K562 (cell line): ENCODE data around the gene HJV. TPM values are rescaled to one million over a fixed set of nuclear protein-coding genes. Genes with fewer than 3 reads are reported as not detected.

Source experiments
- CBFA2T3 ChIP-seq: fragments of 450-650 bp; IDR thresholded peaks from 2 replicates; pipeline ENCODE4 v1.6.1; 2017
- CBX3 ChIP-seq, 2 experiments: IDR thresholded peaks; 1 replicate in 1 of 2; 2 replicates in 1 of 2; pipeline ENCODE4 v1.6.1; 2012; ENCODE audit warnings: inconsistent platforms in 2 of 2, low read length in 2 of 2, borderline replicate concordance in 1 of 2, control low read depth in 1 of 2
- EGR1 ChIP-seq: fragments of 450-650 bp; conservative IDR thresholded peaks from 2 replicates; pipeline ENCODE4 v1.6.1; 2017; ENCODE audit warnings: mild to moderate bottlenecking
- ELF1 ChIP-seq: fragments of 200-800 bp; sonication (Bioruptor generic); IDR thresholded peaks from 2 replicates; pipeline ENCODE4 v1.6.1; 2016; ENCODE audit warnings: missing genetic modification characterization, missing compliant biosample characterization
- PHF20 ChIP-seq: fragments of 450-650 bp; IDR thresholded peaks from 2 replicates; pipeline ENCODE4 v1.6.1; 2018; ENCODE audit not compliant: partially characterized antibody
- POLR2H ChIP-seq: IDR thresholded peaks from 2 replicates; pipeline ENCODE4 v1.6.1; 2016; ENCODE audit warnings: missing genetic modification characterization, low read depth, mild to moderate bottlenecking, control low read depth, missing compliant biosample characterization, moderate library complexity
- RBM25 ChIP-seq: fragments of 200-400 bp; formaldehyde crosslinking; IDR thresholded peaks from 2 replicates; pipeline ENCODE4 v1.6.1; 2018; ENCODE audit warnings: low read length, low read depth, moderate library complexity; ENCODE audit not compliant: severe bottlenecking
- RCOR1 ChIP-seq, 2 experiments: IDR thresholded peaks; 2 replicates each; pipeline ENCODE4 v1.6.1; 2012; ENCODE audit warnings: low read depth in 2 of 2, low read length in 2 of 2, borderline replicate concordance in 1 of 2, improper control_type of control experiment in 1 of 2
- SMAD4 ChIP-seq: fragments of 250-450 bp; sonication (Bioruptor Pico); conservative IDR thresholded peaks from 2 replicates; pipeline ENCODE4 v1.8.0; 2021; ENCODE audit warnings: inconsistent platforms, mild to moderate bottlenecking, moderate library complexity
- SUPT5H ChIP-seq: fragments of 450-650 bp; IDR thresholded peaks from 2 replicates; pipeline ENCODE4 v1.6.1; 2016
- XRCC5 ChIP-seq: fragments of 200-400 bp; formaldehyde crosslinking; IDR thresholded peaks from 2 replicates; pipeline ENCODE4 v1.6.1; 2017; ENCODE audit warnings: low read depth, mild to moderate bottlenecking, low read length
- YY1 ChIP-seq, 3 experiments: IDR thresholded peaks; 2 replicates each; pipeline ENCODE4 v1.6.1; 2011; ENCODE audit warnings: low read length in 2 of 3, mild to moderate bottlenecking in 2 of 3, moderate library complexity in 2 of 3, borderline replicate concordance in 1 of 3, control low read depth in 1 of 3, low read depth in 1 of 3; ENCODE audit not compliant: insufficient read depth in 3 of 3, insufficient replicate concordance in 2 of 3, control insufficient read depth in 1 of 3, insufficient read length in 1 of 3; ENCODE audit errors: extremely low read depth in 1 of 3
- ZNF316 ChIP-seq: fragments of 450-650 bp; IDR thresholded peaks from 2 replicates; pipeline ENCODE4 v1.6.1; 2016
- polyA plus RNA-seq, 8 experiments: library from polyadenylated mRNA; depleted of rRNA in 4 of 8; stranded (reverse) in 5 of 8; unstranded in 3 of 8; fragments of >200 nt; fragmentation: Nextera tagmentation in 2 of 8; fragmentation: Illumina TruSeq in 1 of 8; extraction: Ambion mirVana in 2 of 8; extraction: Trizol in 1 of 8; gene quantifications; 2 replicates each; pipeline versions ENCODE4 v1.2.1 to v1.2.3, GENCODE V29; 2011 to 2014; ENCODE audit warnings: inconsistent platforms in 1 of 8, missing spikeins in 1 of 8
- total RNA-seq, 7 experiments: library from RNA; depleted of rRNA in 6 of 7; stranded (reverse); fragments of >200 nt in 6 of 7; fragmentation: Illumina TruSeq in 2 of 7; extraction: Trizol in 2 of 7; gene quantifications; 2 replicates each; pipeline versions ENCODE4 v1.2.1 to v1.2.3, GENCODE V29; 2011 to 2021; ENCODE audit warnings: low replicate concordance in 1 of 7
- TF ChIP-seq, protein P1 (sequence below), 2 experiments: fragments of 450-650 bp; IDR thresholded peaks; 2 replicates each; pipeline ENCODE4 v1.6.1; 2016; ENCODE audit warnings: mild to moderate bottlenecking in 2 of 2, borderline replicate concordance in 1 of 2, low read depth in 1 of 2, moderate library complexity in 1 of 2
- TF ChIP-seq, protein P2 (sequence below), 2 experiments: IDR thresholded peaks in 1 of 2; conservative IDR thresholded peaks in 1 of 2; 2 replicates each; pipeline ENCODE4 v1.6.1; 2016; ENCODE audit warnings: low read depth in 2 of 2, mild to moderate bottlenecking in 1 of 2, missing compliant biosample characterization in 1 of 2, missing genetic modification characterization in 1 of 2, moderate library complexity in 1 of 2

Gene HJV
- total and polyA plus RNA-seq, 9 of the 15 experiments (the other 6 are each of a cell fraction or from before 2014, with no cell fraction given): 1.0 to 6.6 (median 2.4) TPM

DNA sequence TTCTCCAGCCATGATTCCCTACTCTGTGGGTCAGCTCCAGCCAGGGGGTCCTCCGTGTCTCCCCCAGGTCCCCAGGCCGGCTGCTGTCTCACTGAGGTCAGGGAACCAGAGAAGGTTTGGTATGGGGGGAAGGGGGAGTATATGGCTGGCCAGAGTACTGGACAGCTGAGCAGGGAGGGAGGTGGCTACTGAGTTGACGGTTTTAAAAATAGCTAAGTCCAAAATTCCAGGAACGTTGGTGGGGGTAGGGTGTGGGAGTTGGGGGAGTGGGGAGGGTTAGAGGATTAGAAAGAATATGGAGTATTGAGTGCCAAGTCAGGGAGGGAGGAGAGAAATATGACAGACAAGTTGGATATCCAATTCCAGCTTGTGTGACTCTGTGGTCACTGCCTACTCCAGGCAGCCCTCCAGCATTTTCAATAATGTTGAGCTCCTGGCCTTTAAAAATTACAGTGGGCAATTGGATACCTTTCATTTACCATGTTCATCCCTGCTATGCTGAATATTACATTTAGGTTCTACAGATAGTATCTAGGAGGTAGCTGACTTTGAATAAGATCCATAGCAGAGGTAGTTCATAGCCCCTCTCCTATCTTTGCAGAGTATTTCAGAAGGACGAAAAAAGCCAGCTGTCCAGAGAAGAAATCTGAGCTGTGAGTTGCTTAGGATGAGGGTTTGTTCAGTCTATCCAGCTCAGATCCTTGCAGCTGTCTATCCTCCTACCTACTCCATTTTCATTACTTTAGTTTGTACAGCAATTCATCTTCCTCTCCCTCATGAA is at the start of gene HJV (continued):
- TF ChIP-seq CBX3 (IDR thresholded peaks at IDR 0.05; ENCODE audit: borderline replicate concordance in 1 of 2, low read length in 2 of 2) (peak in 1 of 2 experiments; percentile 57; a peak in 1 of 3 replicates), ZNF316 (peak; percentile 35; the same call in 1 of the 2 replicates), ELF1 (tag) (0 out of 2 replicates have a peak, but pooled peaks have one; percentile 32), EGR1 (peak; percentile 85), RBM25 (peak; percentile 99), POLR2H (tag) (no peak), YY1 (IDR thresholded peaks at IDR 0.05; ENCODE audit: borderline replicate concordance in 1 of 3, control insufficient read depth in 1 of 3, extremely low read depth in 1 of 3, insufficient read depth in 3 of 3, insufficient read length in 1 of 3, insufficient replicate concordance in 2 of 3, low read depth in 1 of 3, low read length in 2 of 3) (peak in 1 of 3 experiments; percentile 37), SUPT5H (0 out of 2 replicates have a peak, but pooled peaks have one; percentile 32), PHF20 (peak; percentile 43), CBFA2T3 (peak; percentile 48), RCOR1 (IDR thresholded peaks at IDR 0.05; ENCODE audit: borderline replicate concordance in 1 of 2, low read depth in 2 of 2, low read length in 2 of 2) (peak; percentile 69 to 86), XRCC5 (no peak), SMAD4 (no peak)
- TF ChIP-seq, protein P1, sequence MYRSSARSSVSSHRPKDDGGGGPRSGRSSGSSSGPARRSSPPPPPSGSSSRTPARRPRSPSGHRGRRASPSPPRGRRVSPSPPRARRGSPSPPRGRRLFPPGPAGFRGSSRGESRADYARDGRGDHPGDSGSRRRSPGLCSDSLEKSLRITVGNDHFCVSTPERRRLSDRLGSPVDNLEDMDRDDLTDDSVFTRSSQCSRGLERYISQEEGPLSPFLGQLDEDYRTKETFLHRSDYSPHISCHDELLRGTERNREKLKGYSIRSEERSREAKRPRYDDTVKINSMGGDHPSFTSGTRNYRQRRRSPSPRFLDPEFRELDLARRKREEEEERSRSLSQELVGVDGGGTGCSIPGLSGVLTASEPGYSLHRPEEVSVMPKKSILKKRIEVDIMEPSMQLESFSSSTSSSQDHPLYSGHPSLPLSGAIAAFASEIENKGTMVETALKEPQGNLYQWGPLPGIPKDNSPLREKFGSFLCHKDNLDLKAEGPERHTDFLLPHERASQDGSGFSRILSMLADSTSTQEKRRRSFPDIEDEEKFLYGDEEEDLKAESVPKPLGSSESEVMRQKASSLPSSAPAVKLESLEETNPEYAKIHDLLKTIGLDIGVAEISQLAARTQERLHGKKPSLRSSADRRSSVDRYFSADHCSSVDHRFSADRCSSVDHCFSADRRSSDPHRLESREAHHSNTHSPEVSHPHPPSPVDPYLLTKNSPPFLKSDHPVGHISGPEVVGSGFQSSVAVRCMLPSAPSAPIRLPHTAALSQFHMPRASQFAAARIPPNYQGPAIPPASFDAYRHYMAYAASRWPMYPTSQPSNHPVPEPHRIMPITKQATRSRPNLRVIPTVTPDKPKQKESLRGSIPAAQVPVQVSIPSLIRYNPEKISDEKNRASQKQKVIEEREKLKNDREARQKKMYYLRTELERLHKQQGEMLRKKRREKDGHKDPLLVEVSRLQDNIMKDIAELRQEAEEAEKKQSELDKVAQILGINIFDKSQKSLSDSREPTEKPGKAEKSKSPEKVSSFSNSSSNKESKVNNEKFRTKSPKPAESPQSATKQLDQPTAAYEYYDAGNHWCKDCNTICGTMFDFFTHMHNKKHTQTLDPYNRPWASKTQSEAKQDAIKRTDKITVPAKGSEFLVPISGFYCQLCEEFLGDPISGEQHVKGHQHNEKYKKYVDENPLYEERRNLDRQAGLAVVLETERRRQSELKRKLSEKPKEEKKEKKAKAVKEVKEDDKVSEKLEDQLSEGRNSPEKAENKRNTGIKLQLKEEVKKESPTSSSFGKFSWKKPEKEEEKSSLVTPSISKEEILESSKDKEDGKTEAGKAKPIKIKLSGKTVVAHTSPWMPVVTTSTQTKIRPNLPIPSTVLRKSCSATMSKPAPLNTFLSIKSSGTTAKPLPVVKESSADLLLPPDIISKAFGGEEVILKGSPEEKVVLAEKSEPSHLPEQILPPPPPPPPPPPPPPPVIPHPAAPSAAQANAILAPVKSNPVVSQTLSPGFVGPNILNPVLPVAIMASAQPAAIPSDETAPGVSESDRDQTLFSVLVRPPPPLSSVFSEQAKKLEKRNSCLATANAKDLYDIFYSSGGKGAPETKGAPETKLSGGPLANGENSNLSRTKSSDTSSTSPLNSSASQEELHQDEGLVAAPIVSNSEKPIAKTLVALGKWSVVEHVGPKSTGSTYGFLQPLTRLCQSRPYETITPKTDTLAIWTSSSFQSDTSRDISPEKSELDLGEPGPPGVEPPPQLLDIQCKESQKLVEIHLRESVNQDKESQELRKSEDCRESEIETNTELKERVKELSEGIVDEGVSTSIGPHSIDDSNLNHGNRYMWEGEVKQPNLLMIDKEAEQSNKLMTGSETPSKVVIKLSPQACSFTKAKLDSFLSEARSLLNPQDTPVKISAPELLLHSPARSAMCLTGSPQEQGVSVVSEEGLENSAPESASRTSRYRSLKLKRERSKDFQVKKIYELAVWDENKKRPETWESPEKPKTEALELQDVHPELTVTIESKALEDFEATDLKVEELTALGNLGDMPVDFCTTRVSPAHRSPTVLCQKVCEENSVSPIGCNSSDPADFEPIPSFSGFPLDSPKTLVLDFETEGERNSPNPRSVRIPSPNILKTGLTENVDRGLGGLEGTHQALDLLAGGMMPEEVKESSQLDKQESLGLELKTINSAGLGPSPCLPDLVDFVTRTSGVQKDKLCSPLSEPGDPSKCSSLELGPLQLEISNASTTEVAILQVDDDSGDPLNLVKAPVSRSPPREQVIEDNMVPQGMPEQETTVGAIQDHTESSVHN (IDR thresholded peaks at IDR 0.05; ENCODE audit: borderline replicate concordance in 1 of 2, low read depth in 1 of 2): 0 out of 4 replicates have a peak, but pooled peaks of 1 of the 2 experiments have one; percentile 28
- TF ChIP-seq, protein P2, sequence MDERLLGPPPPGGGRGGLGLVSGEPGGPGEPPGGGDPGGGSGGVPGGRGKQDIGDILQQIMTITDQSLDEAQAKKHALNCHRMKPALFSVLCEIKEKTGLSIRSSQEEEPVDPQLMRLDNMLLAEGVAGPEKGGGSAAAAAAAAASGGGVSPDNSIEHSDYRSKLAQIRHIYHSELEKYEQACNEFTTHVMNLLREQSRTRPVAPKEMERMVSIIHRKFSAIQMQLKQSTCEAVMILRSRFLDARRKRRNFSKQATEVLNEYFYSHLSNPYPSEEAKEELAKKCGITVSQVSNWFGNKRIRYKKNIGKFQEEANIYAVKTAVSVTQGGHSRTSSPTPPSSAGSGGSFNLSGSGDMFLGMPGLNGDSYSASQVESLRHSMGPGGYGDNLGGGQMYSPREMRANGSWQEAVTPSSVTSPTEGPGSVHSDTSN (CRISPR knock-in tag; IDR thresholded peaks at IDR 0.05; ENCODE audit: low read depth): no peak
- TF ChIP-seq, protein P2 (tag; conservative IDR thresholded peaks at IDR 0.05; ENCODE audit: low read depth): peak; percentile 81
